ENCODE measurements around the gene PLEKHA4. TPM values are rescaled to one million over a fixed set of nuclear protein-coding genes. Genes with fewer than 3 reads are reported as not detected.

The PLEKHA4 gene
- total and polyA plus RNA-seq, 9 of the 15 experiments (the other 6 are each of a cell fraction or from before 2014, with no cell fraction given) = 0.07 to 30.8 (median 11.4) TPM

DNA sequence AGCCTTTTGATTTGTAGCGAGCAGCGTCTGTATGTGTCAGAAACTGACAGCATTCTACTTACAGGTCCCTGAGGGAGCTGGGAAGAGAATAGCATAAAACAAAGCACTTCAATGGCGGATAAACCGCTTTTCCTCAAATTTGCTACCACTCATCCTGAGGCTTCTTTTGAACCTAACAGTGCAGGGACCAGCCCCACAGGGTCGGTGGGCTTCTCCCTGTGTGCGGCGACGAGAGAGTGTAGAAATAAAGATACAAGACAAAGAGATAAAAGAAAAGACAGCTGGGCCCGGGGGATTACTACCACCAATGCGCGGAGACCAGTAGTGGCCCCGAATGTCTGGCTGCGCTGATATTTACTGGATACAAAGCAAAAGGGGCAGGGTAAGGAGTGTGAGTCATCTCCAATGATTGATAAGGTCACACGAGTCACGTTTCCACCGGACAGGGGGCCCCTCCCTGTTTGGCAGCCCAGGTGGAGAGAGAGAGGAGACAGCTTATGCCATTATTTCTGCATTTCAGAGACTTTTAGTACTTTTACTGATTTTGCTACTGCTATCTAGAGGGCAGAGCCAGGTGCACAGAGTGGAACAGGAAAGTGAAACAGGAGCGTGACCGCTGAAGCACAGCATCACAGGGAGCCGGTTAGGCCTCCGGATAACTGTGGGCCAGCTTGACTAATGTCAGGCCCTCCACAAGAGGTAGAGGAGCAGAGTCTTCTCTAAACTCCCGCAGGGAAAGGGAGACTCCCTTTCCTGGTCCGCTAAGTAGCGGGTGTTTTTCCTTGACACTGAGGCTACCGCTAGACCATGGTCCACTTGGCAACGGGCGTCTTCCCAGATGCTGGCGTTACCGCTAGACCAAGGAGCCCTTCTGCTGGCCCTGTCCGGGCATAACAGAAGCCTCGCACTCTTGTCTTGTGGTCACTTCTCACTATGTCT, 7.9 kb upstream of the PLEKHA4 start (continued):
- TF ChIP-seq, protein P1, sequence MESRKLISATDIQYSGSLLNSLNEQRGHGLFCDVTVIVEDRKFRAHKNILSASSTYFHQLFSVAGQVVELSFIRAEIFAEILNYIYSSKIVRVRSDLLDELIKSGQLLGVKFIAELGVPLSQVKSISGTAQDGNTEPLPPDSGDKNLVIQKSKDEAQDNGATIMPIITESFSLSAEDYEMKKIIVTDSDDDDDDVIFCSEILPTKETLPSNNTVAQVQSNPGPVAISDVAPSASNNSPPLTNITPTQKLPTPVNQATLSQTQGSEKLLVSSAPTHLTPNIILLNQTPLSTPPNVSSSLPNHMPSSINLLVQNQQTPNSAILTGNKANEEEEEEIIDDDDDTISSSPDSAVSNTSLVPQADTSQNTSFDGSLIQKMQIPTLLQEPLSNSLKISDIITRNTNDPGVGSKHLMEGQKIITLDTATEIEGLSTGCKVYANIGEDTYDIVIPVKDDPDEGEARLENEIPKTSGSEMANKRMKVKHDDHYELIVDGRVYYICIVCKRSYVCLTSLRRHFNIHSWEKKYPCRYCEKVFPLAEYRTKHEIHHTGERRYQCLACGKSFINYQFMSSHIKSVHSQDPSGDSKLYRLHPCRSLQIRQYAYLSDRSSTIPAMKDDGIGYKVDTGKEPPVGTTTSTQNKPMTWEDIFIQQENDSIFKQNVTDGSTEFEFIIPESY (CRISPR knock-in tag; IDR thresholded peaks at IDR 0.05) = peak; percentile 84; the same call in 1 of the 2 replicates
- TF ChIP-seq, protein P2, sequence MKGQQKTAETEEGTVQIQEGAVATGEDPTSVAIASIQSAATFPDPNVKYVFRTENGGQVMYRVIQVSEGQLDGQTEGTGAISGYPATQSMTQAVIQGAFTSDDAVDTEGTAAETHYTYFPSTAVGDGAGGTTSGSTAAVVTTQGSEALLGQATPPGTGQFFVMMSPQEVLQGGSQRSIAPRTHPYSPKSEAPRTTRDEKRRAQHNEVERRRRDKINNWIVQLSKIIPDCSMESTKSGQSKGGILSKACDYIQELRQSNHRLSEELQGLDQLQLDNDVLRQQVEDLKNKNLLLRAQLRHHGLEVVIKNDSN (CRISPR knock-in tag; IDR thresholded peaks at IDR 0.05) = 0 out of 2 replicates have a peak, but pooled peaks have one; percentile 34
- TF ChIP-seq RHOXF2B (CRISPR knock-in tag; conservative IDR thresholded peaks at IDR 0.05) (peak; percentile 47), ZNF589 (CRISPR knock-in tag; IDR thresholded peaks at IDR 0.05; ENCODE audit: low read depth) (peak; percentile 56; the same call in 1 of the 2 replicates), GATA2 (CRISPR knock-in tag; IDR thresholded peaks at IDR 0.05) (peak; percentile 51; the same call in 1 of the 2 replicates), NR2C1 (IDR thresholded peaks at IDR 0.05) (peak; percentile 46), NR2C1 (tag; IDR thresholded peaks at IDR 0.05) (peak; percentile 50), MEIS2 (IDR thresholded peaks at IDR 0.05; ENCODE audit: partially characterized antibody) (peak; percentile 96), TAF1 (IDR thresholded peaks at IDR 0.05; ENCODE audit: control insufficient read depth, extremely low read depth, insufficient read depth, low read length, severe bottlenecking) (peak; percentile 26), HDAC3 (IDR thresholded peaks at IDR 0.05; ENCODE audit: borderline replicate concordance, partially characterized antibody) (peak; percentile 83), SRF (CRISPR knock-in tag; IDR thresholded peaks at IDR 0.05) (peak in 1 of 2 experiments; percentile 78; a peak in 2 of 4 replicates)
- TF ChIP-seq, protein P3, sequence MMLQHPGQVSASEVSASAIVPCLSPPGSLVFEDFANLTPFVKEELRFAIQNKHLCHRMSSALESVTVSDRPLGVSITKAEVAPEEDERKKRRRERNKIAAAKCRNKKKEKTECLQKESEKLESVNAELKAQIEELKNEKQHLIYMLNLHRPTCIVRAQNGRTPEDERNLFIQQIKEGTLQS (IDR thresholded peaks at IDR 0.05) = peak; percentile 98
- TF ChIP-seq, protein P3 (CRISPR knock-in tag; conservative IDR thresholded peaks at IDR 0.05) = peak; percentile 96
- TF ChIP-seq, protein P4, sequence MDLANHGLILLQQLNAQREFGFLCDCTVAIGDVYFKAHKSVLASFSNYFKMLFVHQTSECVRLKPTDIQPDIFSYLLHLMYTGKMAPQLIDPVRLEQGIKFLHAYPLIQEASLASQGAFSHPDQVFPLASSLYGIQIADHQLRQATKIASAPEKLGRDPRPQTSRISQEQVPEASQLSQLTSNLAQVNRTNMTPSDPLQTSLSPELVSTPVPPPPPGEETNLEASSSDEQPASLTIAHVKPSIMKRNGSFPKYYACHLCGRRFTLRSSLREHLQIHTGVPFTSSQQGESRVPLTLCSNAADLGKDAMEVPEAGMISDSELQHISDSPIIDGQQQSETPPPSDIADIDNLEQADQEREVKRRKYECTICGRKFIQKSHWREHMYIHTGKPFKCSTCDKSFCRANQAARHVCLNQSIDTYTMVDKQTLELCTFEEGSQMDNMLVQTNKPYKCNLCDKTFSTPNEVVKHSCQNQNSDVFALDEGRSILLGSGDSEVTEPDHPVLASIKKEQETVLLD (IDR thresholded peaks at IDR 0.05) = peak; percentile 58
- TF ChIP-seq, protein P5, sequence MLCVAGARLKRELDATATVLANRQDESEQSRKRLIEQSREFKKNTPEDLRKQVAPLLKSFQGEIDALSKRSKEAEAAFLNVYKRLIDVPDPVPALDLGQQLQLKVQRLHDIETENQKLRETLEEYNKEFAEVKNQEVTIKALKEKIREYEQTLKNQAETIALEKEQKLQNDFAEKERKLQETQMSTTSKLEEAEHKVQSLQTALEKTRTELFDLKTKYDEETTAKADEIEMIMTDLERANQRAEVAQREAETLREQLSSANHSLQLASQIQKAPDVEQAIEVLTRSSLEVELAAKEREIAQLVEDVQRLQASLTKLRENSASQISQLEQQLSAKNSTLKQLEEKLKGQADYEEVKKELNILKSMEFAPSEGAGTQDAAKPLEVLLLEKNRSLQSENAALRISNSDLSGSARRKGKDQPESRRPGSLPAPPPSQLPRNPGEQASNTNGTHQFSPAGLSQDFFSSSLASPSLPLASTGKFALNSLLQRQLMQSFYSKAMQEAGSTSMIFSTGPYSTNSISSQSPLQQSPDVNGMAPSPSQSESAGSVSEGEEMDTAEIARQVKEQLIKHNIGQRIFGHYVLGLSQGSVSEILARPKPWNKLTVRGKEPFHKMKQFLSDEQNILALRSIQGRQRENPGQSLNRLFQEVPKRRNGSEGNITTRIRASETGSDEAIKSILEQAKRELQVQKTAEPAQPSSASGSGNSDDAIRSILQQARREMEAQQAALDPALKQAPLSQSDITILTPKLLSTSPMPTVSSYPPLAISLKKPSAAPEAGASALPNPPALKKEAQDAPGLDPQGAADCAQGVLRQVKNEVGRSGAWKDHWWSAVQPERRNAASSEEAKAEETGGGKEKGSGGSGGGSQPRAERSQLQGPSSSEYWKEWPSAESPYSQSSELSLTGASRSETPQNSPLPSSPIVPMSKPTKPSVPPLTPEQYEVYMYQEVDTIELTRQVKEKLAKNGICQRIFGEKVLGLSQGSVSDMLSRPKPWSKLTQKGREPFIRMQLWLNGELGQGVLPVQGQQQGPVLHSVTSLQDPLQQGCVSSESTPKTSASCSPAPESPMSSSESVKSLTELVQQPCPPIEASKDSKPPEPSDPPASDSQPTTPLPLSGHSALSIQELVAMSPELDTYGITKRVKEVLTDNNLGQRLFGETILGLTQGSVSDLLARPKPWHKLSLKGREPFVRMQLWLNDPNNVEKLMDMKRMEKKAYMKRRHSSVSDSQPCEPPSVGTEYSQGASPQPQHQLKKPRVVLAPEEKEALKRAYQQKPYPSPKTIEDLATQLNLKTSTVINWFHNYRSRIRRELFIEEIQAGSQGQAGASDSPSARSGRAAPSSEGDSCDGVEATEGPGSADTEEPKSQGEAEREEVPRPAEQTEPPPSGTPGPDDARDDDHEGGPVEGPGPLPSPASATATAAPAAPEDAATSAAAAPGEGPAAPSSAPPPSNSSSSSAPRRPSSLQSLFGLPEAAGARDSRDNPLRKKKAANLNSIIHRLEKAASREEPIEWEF (CRISPR knock-in tag; IDR thresholded peaks at IDR 0.05) = 0 out of 2 replicates have a peak, but pooled peaks have one; percentile 79
